Trophoblast cell (in vitro differentiated cells and primary cell): Measurements from ENCODE around the gene TUT7.

ENCODE experiments used
- DNase-seq, 2 donors: peaks; one replicate each; pipeline ENCODE4 v3.0.0-alpha.2; 2016
- H2AFZ ChIP-seq: 2 replicates; pipeline ENCODE4 v1.6.1; 2013; ENCODE audit warnings: low read length, moderate library complexity, mild to moderate bottlenecking; ENCODE audit not compliant: insufficient read depth, poor library complexity
- H2AK5ac ChIP-seq: 2 replicates; pipeline ENCODE4 v1.6.1; 2013; ENCODE audit warnings: mild to moderate bottlenecking, low read length
- H2BK120ac ChIP-seq: 2 replicates; pipeline ENCODE4 v1.6.1; 2013; ENCODE audit warnings: low read length, mild to moderate bottlenecking, moderate library complexity; ENCODE audit not compliant: insufficient read depth, poor library complexity
- H2BK12ac ChIP-seq: 2 replicates; pipeline ENCODE4 v1.6.1; 2013; ENCODE audit warnings: mild to moderate bottlenecking, low read length, moderate library complexity
- H2BK5ac ChIP-seq: 2 replicates; pipeline ENCODE4 v1.6.1; 2013; ENCODE audit warnings: low read length, low read depth, moderate library complexity, mild to moderate bottlenecking; ENCODE audit not compliant: poor library complexity
- H3K14ac ChIP-seq: 2 replicates; pipeline ENCODE4 v1.6.1; 2013; ENCODE audit warnings: mild to moderate bottlenecking, low read length
- H3K18ac ChIP-seq: 2 replicates; pipeline ENCODE4 v1.6.1; 2013; ENCODE audit warnings: mild to moderate bottlenecking, low read length
- H3K23ac ChIP-seq: 2 replicates; pipeline ENCODE4 v1.6.1; 2013; ENCODE audit warnings: low read length
- H3K27ac ChIP-seq: 2 replicates; pipeline ENCODE4 v1.5.1; 2013; ENCODE audit warnings: low read depth, mild to moderate bottlenecking, inconsistent platforms, low read length, moderate library complexity
- H3K27me3 ChIP-seq: 2 replicates; pipeline ENCODE4 v1.6.1; 2013; ENCODE audit warnings: inconsistent platforms, mild to moderate bottlenecking, low read length, moderate library complexity; ENCODE audit not compliant: insufficient read depth
- H3K36me3 ChIP-seq, 2 experiments: 1 replicate in 1 of 2; 2 replicates in 1 of 2; pipeline ENCODE4 v1.6.1; 2013; ENCODE audit warnings: low read length in 2 of 2, mild to moderate bottlenecking in 2 of 2, moderate library complexity in 1 of 2; ENCODE audit not compliant: insufficient read depth in 2 of 2, control insufficient read depth in 1 of 2
- H3K4ac ChIP-seq: 2 replicates; pipeline ENCODE4 v1.6.1; 2013; ENCODE audit warnings: low read depth, mild to moderate bottlenecking, low read length, moderate library complexity
- H3K4me1 ChIP-seq, 2 experiments: 1 replicate in 1 of 2; 2 replicates in 1 of 2; pipeline ENCODE4 v1.6.1; 2013; ENCODE audit warnings: low read length in 2 of 2, mild to moderate bottlenecking in 2 of 2, moderate library complexity in 1 of 2; ENCODE audit not compliant: insufficient read depth in 2 of 2, control insufficient read depth in 1 of 2
- H3K4me2 ChIP-seq: 2 replicates; pipeline ENCODE4 v1.6.1; 2013; ENCODE audit warnings: inconsistent platforms, mild to moderate bottlenecking, low read length, moderate library complexity
- H3K4me3 ChIP-seq: 2 replicates; pipeline ENCODE4 v1.5.1; 2013; ENCODE audit warnings: mild to moderate bottlenecking, low read depth, low read length, inconsistent platforms
- H3K79me1 ChIP-seq: one replicate; pipeline ENCODE4 v1.6.1; 2013; ENCODE audit warnings: low read length
- H3K79me2 ChIP-seq: 2 replicates; pipeline ENCODE4 v1.6.1; 2013; ENCODE audit warnings: low read length, mild to moderate bottlenecking; ENCODE audit not compliant: control insufficient read depth, insufficient read depth, poor library complexity
- H3K9ac ChIP-seq: 2 replicates; pipeline ENCODE4 v1.6.1; 2013; ENCODE audit warnings: mild to moderate bottlenecking, low read length
- H3K9me3 ChIP-seq: 2 replicates; pipeline ENCODE4 v1.6.1; 2013; ENCODE audit warnings: low read depth, mild to moderate bottlenecking, control low read depth, inconsistent platforms, low read length; ENCODE audit not compliant: insufficient read depth
- H4K12ac ChIP-seq: 2 replicates; pipeline ENCODE4 v1.6.1; 2013; ENCODE audit warnings: low read depth, mild to moderate bottlenecking, low read length, moderate library complexity
- H4K8ac ChIP-seq: 2 replicates; pipeline ENCODE4 v1.6.1; 2013; ENCODE audit warnings: low read depth, mild to moderate bottlenecking, low read length, moderate library complexity
- H4K91ac ChIP-seq: one replicate; pipeline ENCODE4 v1.6.1; 2013; ENCODE audit warnings: low read depth, mild to moderate bottlenecking, low read length, moderate library complexity
- WGBS: extraction: QIAGEN DNeasy Blood & Tissue Kit; methylation state at CpG from one replicate; pipeline ENCODE4 v1.1.7; 2013; ENCODE audit warnings: missing lambda C conversion rate; ENCODE audit not compliant: insufficient read length, insufficient coverage; ENCODE audit errors: extremely low coverage; 5-methylcytosine and 5-hydroxymethylcytosine counted together

Gene TUT7

GRCh38 chr9:86330186-86330585 is 24.0 kb downstream of the TUT7 start:
- Histone ChIP-seq H2BK5ac (no peak overlapping the region), H3K9ac (no peak overlapping the region), H4K8ac (no peak overlapping the region), H3K79me2 (no peaks in the 10 kb centered on the region), H3K9me3 (no peaks in the 10 kb centered on the region), H3K27ac (no peak overlapping the region), H4K91ac (no peak overlapping the region), H3K14ac (no peak overlapping the region), H3K4me2 (no peak overlapping the region), H2BK12ac (no peak overlapping the region), H2BK120ac (no peak overlapping the region), H2AK5ac (no peak overlapping the region), H3K18ac (no peak overlapping the region), H3K79me1 (no peaks in the 10 kb centered on the region), H3K4me1 (no peaks in the 10 kb centered on the region), H3K4ac (no peak overlapping the region), H3K27me3 (no peaks in the 10 kb centered on the region), H2AFZ (no peak overlapping the region), H4K12ac (no peak overlapping the region), H3K23ac (no peak overlapping the region), H3K4me3 (no peak overlapping the region), H3K36me3 (peaks cover 8 to 16% of the 10 kb centered on the region in 2 experiments)
- no CpG with 5 or more reads among the region's 5 CpGs for WGBS
- no peak for DNase-seq

- Histone ChIP-seq H3K4me1 (no peaks in the 10 kb centered on the region), H3K79me2 (no peaks in the 10 kb centered on the region), H3K4me2 (no peak overlapping the region), H2BK120ac (no peak overlapping the region), H3K9ac (no peak overlapping the region), H3K18ac (no peak overlapping the region), H3K79me1 (no peaks in the 10 kb centered on the region), H2BK12ac (no peak overlapping the region), H2AFZ (no peak overlapping the region), H3K9me3 (no peaks in the 10 kb centered on the region), H3K4me3 (no peak overlapping the region), H4K12ac (no peak overlapping the region), H3K23ac (no peak overlapping the region), H3K27ac (no peak overlapping the region), H3K14ac (no peak overlapping the region), H2AK5ac (no peak overlapping the region), H4K91ac (no peak overlapping the region), H3K4ac (no peak overlapping the region), H3K36me3 (peaks cover 8 to 16% of the 10 kb centered on the region in 2 experiments), H2BK5ac (no peak overlapping the region), H4K8ac (no peak overlapping the region), H3K27me3 (no peaks in the 10 kb centered on the region)
- DNase-seq = no peak
- WGBS = no CpG with 5 or more reads among the region's 1 CpG
Observed at GRCh38 chr9:86329649-86330048, 24.6 kb downstream of the TUT7 start.

GRCh38 chr9:86328156-86328555 is 26.1 kb downstream of the TUT7 start:
- Histone ChIP-seq H3K9ac (no peak overlapping the region), H3K4me2 (no peak overlapping the region), H2BK5ac (no peak overlapping the region), H3K18ac (no peak overlapping the region), H3K79me2 (no peaks in the 10 kb centered on the region), H4K12ac (no peak overlapping the region), H3K4me3 (no peak overlapping the region), H3K4me1 (no peaks in the 10 kb centered on the region), H4K8ac (no peak overlapping the region), H2BK120ac (no peak overlapping the region), H3K79me1 (no peaks in the 10 kb centered on the region), H2AFZ (no peak overlapping the region), H3K27me3 (no peaks in the 10 kb centered on the region), H3K27ac (no peak overlapping the region), H3K23ac (no peak overlapping the region), H4K91ac (no peak overlapping the region), H3K14ac (no peak overlapping the region), H2BK12ac (no peak overlapping the region), H3K4ac (no peak overlapping the region), H3K9me3 (no peaks in the 10 kb centered on the region), H3K36me3 (peaks cover 12 to 22% of the 10 kb centered on the region in 2 experiments), H2AK5ac (no peak overlapping the region)
- no peak for DNase-seq
- WGBS = no CpG with 5 or more reads among the region's 4 CpGs

- no peak overlapping the region for H4K8ac ChIP-seq
- H3K27me3 ChIP-seq = no peaks in the 10 kb centered on the region
- no peak overlapping the region for H2BK5ac ChIP-seq
- no peak overlapping the region for H3K27ac ChIP-seq
- H3K4me1 ChIP-seq = no peaks in the 10 kb centered on the region
- H2BK12ac ChIP-seq = no peak overlapping the region
- no peak overlapping the region for H3K14ac ChIP-seq
- no peak overlapping the region for H3K23ac ChIP-seq
- no peak for DNase-seq
- H3K4ac ChIP-seq = no peak overlapping the region
- H3K9me3 ChIP-seq = no peaks in the 10 kb centered on the region
- no peaks in the 10 kb centered on the region for H3K79me2 ChIP-seq
- no peak overlapping the region for H2AFZ ChIP-seq
- H2AK5ac ChIP-seq = no peak overlapping the region
- no peak overlapping the region for H3K18ac ChIP-seq
- no peak overlapping the region for H4K12ac ChIP-seq
- no peak overlapping the region for H4K91ac ChIP-seq
- H3K9ac ChIP-seq = no peak overlapping the region
- no peak overlapping the region for H2BK120ac ChIP-seq
- H3K4me2 ChIP-seq = no peak overlapping the region
- WGBS = no CpG with 5 or more reads among the region's 3 CpGs
- H3K4me3 ChIP-seq = no peak overlapping the region
- H3K79me1 ChIP-seq = no peaks in the 10 kb centered on the region
- peaks cover 14 to 30% of the 10 kb centered on the region in 2 experiments for H3K36me3 ChIP-seq
Observed at GRCh38 chr9:86326536-86326935, 27.7 kb downstream of the TUT7 start.
